GM21515 (cell line): ENCODE results near the gene OSGEP.

ENCODE experiments used
- ATAC-seq: cut with Tn5 transposase; IDR thresholded peaks from one replicate; pipeline ENCODE4 v1.9.1; 2021; ENCODE audit not compliant: unreplicated experiment

OSGEP gene

GRCh38 chr14:20400589-20400964, 54.0 kb downstream of the OSGEP start:
- ATAC-seq, result no peak

- ATAC-seq, result no peak
These were observed 57.1 kb downstream of the OSGEP start for GRCh38 chr14:20397511-20397910.
